Calu3 (cell line): ENCODE data around the gene ARFGEF3. TPM values are rescaled to one million over a fixed set of nuclear protein-coding genes. Genes with fewer than 3 reads are reported as not detected.

Experiments used
- BruUV-seq: library from RNA; stranded (reverse); fragments of 400-500 nt; replicated peaks from 2 replicates; lab custom pipeline; 2021; lab: Mats Ljungman, UMichigan
- CTCF ChIA-PET: fragments of 300-600 bp; sonication (Branson Sonifier 250); formaldehyde crosslinking; loops from one replicate; lab custom pipeline; 2022; ENCODE audit warnings: antibody characterized with exemption; lab: Charles Lee
- DNase-seq: peaks from one replicate; pipeline ENCODE4 v3.0.0; 2022
- H3K27ac Mint-ChIP-seq: one replicate; pipeline ENCODE4 v1.8.0; 2022; ENCODE audit warnings: mixed read lengths; ENCODE audit not compliant: unreplicated experiment
- H3K27me3 Mint-ChIP-seq: one replicate; pipeline ENCODE4 v1.8.0; 2022; ENCODE audit warnings: mixed read lengths; ENCODE audit not compliant: unreplicated experiment
- H3K36me3 Mint-ChIP-seq: one replicate; pipeline ENCODE4 v1.8.0; 2022; ENCODE audit warnings: mild to moderate bottlenecking, moderate library complexity, mixed read lengths; ENCODE audit not compliant: insufficient read depth, unreplicated experiment
- H3K4me1 Mint-ChIP-seq: one replicate; pipeline ENCODE4 v1.8.0; 2022; ENCODE audit warnings: mild to moderate bottlenecking, low read depth, mixed read lengths; ENCODE audit not compliant: unreplicated experiment
- H3K4me3 Mint-ChIP-seq: one replicate; pipeline ENCODE4 v1.8.0; 2022; ENCODE audit warnings: mild to moderate bottlenecking, low read depth, moderate library complexity, mixed read lengths; ENCODE audit not compliant: unreplicated experiment
- H3K9me3 Mint-ChIP-seq: one replicate; pipeline ENCODE4 v1.8.0; 2022; ENCODE audit warnings: low read depth, mixed read lengths; ENCODE audit not compliant: unreplicated experiment
- CTCF ChIP-seq: fragments of 200-600 bp; IDR thresholded peaks from one replicate; pipeline ENCODE4 v1.8.0; 2022; ENCODE audit warnings: antibody characterized with exemption; ENCODE audit not compliant: unreplicated experiment
- intact Hi-C: fragments of 100-400 bp; cut with micrococcal nuclease; formaldehyde crosslinking; loops from one replicate; pipeline ENCODE4 v1.10.0; 2022; ENCODE audit not compliant: unreplicated experiment
- total RNA-seq: library from RNA; stranded (reverse); gene quantifications from 2 replicates; pipeline ENCODE4 v1.2.3, GENCODE V29; 2022

The ARFGEF3 gene
- total RNA-seq, 1 experiment from 2014 or later, result 16.3 TPM

GRCh38 chr6:138263963-138264362 lies 102.2 kb downstream of the ARFGEF3 start:
- no peak for DNase-seq
- intact Hi-C loops, result no loop called here
- Mint-ChIP-seq H3K27me3 (no peaks in the 10 kb centered on the region), H3K4me3 (no peak overlapping the region), H3K9me3 (no peaks in the 10 kb centered on the region), H3K36me3 (peaks cover 8% of the 10 kb centered on the region), H3K27ac (no peak overlapping the region), H3K4me1 (no peaks in the 10 kb centered on the region)
- TF ChIP-seq CTCF, result no peak
- no TSS peak for BruUV-seq
- CTCF ChIA-PET, result no interaction called here

- Mint-ChIP-seq H3K36me3 (peaks cover 8% of the 10 kb centered on the region), H3K9me3 (no peaks in the 10 kb centered on the region), H3K27ac (no peak overlapping the region), H3K4me1 (no peaks in the 10 kb centered on the region), H3K27me3 (no peaks in the 10 kb centered on the region), H3K4me3 (no peak overlapping the region)
- DNase-seq, result no peak
- CTCF ChIA-PET, result no interaction called here
- TF ChIP-seq CTCF, result no peak
- BruUV-seq, result no TSS peak
- intact Hi-C loops, result no loop called here
Observed at GRCh38 chr6:138264372-138264880, 102.7 kb downstream of the ARFGEF3 start.

- Mint-ChIP-seq H3K27ac (no peak overlapping the region), H3K4me3 (no peak overlapping the region), H3K4me1 (no peaks in the 10 kb centered on the region), H3K27me3 (no peaks in the 10 kb centered on the region), H3K9me3 (no peaks in the 10 kb centered on the region), H3K36me3 (peaks cover 8% of the 10 kb centered on the region)
- intact Hi-C loops, result no loop called here
- CTCF ChIA-PET, result no interaction called here
- no peak for TF ChIP-seq CTCF
- BruUV-seq, result no TSS peak
- DNase-seq, result no peak
Observed at GRCh38 chr6:138266095-138266494, 104.4 kb downstream of the ARFGEF3 start.

- H3K4me3 Mint-ChIP-seq, result no peak overlapping the region
- BruUV-seq, result no TSS peak
- H3K27ac Mint-ChIP-seq, result no peak overlapping the region
- H3K4me1 Mint-ChIP-seq, result no peaks in the 10 kb centered on the region
- H3K9me3 Mint-ChIP-seq, result no peaks in the 10 kb centered on the region
- intact Hi-C loops, result no loop called here
- H3K27me3 Mint-ChIP-seq, result no peaks in the 10 kb centered on the region
- H3K36me3 Mint-ChIP-seq, result no peaks in the 10 kb centered on the region
- DNase-seq, result no peak
- TF ChIP-seq CTCF, result no peak
- CTCF ChIA-PET, result interaction anchor here (0.6 kb wide), 1 partner anchor 568 kb away, joined by 4 read pairs; no protein-coding TSS in a partner anchor
Observed at GRCh38 chr6:138267971-138268895, 106.5 kb downstream of the ARFGEF3 start.
